Activated naive CD4-positive, alpha-beta T cell treated with anti-CD3 and anti-CD28 coated beads, Interleukin-2, amount 10 ng/mL, durations not matched to agents 7 days and 5 days (primary cell): ENCODE results near the gene NCBP2L.

ENCODE experiments used
- CTCF ChIA-PET: fragments of 350-600 bp; sonication (Branson Sonifier 250); formaldehyde crosslinking; loops from one replicate; lab custom pipeline; 2021; ENCODE audit warnings: antibody characterized with exemption; lab: Charles Lee
- DNase-seq: peaks from one replicate; pipeline ENCODE4 v3.0.0-alpha.2; 2020
- H3K27ac Mint-ChIP-seq: one replicate; pipeline ENCODE4 v1.8.0; 2021; ENCODE audit warnings: mild to moderate bottlenecking, moderate library complexity, mixed read lengths
- H3K27me3 Mint-ChIP-seq: one replicate; pipeline ENCODE4 v1.8.0; 2021; ENCODE audit warnings: mild to moderate bottlenecking, mixed read lengths
- H3K36me3 Mint-ChIP-seq: one replicate; pipeline ENCODE4 v1.8.0; 2021; ENCODE audit warnings: mixed read lengths
- H3K4me1 Mint-ChIP-seq: one replicate; pipeline ENCODE4 v1.8.0; 2021; ENCODE audit warnings: mixed read lengths
- H3K4me3 Mint-ChIP-seq: one replicate; pipeline ENCODE4 v1.8.0; 2021; ENCODE audit warnings: mild to moderate bottlenecking, moderate library complexity, mixed read lengths
- H3K9me3 Mint-ChIP-seq: one replicate; pipeline ENCODE4 v1.8.0; 2021; ENCODE audit warnings: mixed read lengths

Gene NCBP2L

GRCh38 chrX:107742700-107743191 is 34.8 kb upstream of the NCBP2L start:
- no peak for DNase-seq
- Mint-ChIP-seq H3K27me3 (peaks cover 5% of the 10 kb centered on the region), H3K27ac (peak overlapping the region; percentile 95), H3K36me3 (peaks cover 3% of the 10 kb centered on the region), H3K4me3 (peak overlapping the region; percentile 71), H3K9me3 (no peaks in the 10 kb centered on the region), H3K4me1 (peaks cover 32% of the 10 kb centered on the region)
- CTCF ChIA-PET: interaction anchor here (1.6 to 2.3 kb wide), 3 partner anchors 9 to 69 kb away, joined by 6 to 13 read pairs (median 7); partner anchors contain the start of gene TSC22D3

GRCh38 chrX:107743995-107744394 is 33.5 kb upstream of the NCBP2L start:
- H3K36me3 Mint-ChIP-seq: peaks cover 3% of the 10 kb centered on the region
- CTCF ChIA-PET: interaction anchor here (1.6 kb wide), 1 partner anchor 8 kb away, joined by 6 read pairs; no protein-coding TSS in a partner anchor
- H3K4me3 Mint-ChIP-seq: no peak overlapping the region
- no peaks in the 10 kb centered on the region for H3K9me3 Mint-ChIP-seq
- H3K27me3 Mint-ChIP-seq: peaks cover 5% of the 10 kb centered on the region
- H3K27ac Mint-ChIP-seq: no peak overlapping the region
- peaks cover 32% of the 10 kb centered on the region for H3K4me1 Mint-ChIP-seq
- no peak for DNase-seq

GRCh38 chrX:107744868-107745267 is 32.7 kb upstream of the NCBP2L start:
- Mint-ChIP-seq H3K4me1 (peaks cover 30% of the 10 kb centered on the region), H3K4me3 (no peak overlapping the region), H3K27ac (no peak overlapping the region), H3K9me3 (no peaks in the 10 kb centered on the region), H3K27me3 (peaks cover 5% of the 10 kb centered on the region), H3K36me3 (peaks cover 3% of the 10 kb centered on the region)
- DNase-seq: no peak
- CTCF ChIA-PET: no interaction called here

GRCh38 chrX:107747596-107748161 is 29.9 kb upstream of the NCBP2L start:
- no peaks in the 10 kb centered on the region for H3K9me3 Mint-ChIP-seq
- CTCF ChIA-PET: no interaction called here
- DNase-seq: no peak
- H3K4me1 Mint-ChIP-seq: peaks cover 4% of the 10 kb centered on the region
- no peaks in the 10 kb centered on the region for H3K36me3 Mint-ChIP-seq
- no peak overlapping the region for H3K4me3 Mint-ChIP-seq
- no peak overlapping the region for H3K27ac Mint-ChIP-seq
- peaks cover 4% of the 10 kb centered on the region for H3K27me3 Mint-ChIP-seq

- peaks cover 4% of the 10 kb centered on the region for H3K27me3 Mint-ChIP-seq
- CTCF ChIA-PET: no interaction called here
- H3K4me1 Mint-ChIP-seq: no peaks in the 10 kb centered on the region
- no peak for DNase-seq
- no peaks in the 10 kb centered on the region for H3K9me3 Mint-ChIP-seq
- no peaks in the 10 kb centered on the region for H3K36me3 Mint-ChIP-seq
- H3K4me3 Mint-ChIP-seq: no peak overlapping the region
- no peak overlapping the region for H3K27ac Mint-ChIP-seq
These were observed 29.0 kb upstream of the NCBP2L start for GRCh38 chrX:107748506-107748905.

- H3K27me3 Mint-ChIP-seq: peaks cover 4% of the 10 kb centered on the region
- peaks cover 6% of the 10 kb centered on the region for H3K4me1 Mint-ChIP-seq
- CTCF ChIA-PET: interaction anchor here (1.4 kb wide), 1 partner anchor 26 kb away, joined by 3 read pairs; the partner anchor contains the start of gene TSC22D3
- DNase-seq: no peak
- no peaks in the 10 kb centered on the region for H3K36me3 Mint-ChIP-seq
- H3K27ac Mint-ChIP-seq: no peak overlapping the region
- H3K9me3 Mint-ChIP-seq: no peaks in the 10 kb centered on the region
- no peak overlapping the region for H3K4me3 Mint-ChIP-seq
These were observed 27.3 kb upstream of the NCBP2L start for GRCh38 chrX:107750263-107750662.

GRCh38 chrX:107750861-107751445 is 26.6 kb upstream of the NCBP2L start:
- DNase-seq: no peak
- Mint-ChIP-seq H3K27ac (no peak overlapping the region), H3K9me3 (no peaks in the 10 kb centered on the region), H3K36me3 (no peaks in the 10 kb centered on the region), H3K27me3 (peaks cover 4% of the 10 kb centered on the region), H3K4me3 (no peak overlapping the region), H3K4me1 (peaks cover 12% of the 10 kb centered on the region)
- CTCF ChIA-PET: interaction anchor here (1.4 kb wide), 1 partner anchor 25 kb away, joined by 3 read pairs; the partner anchor contains the start of gene TSC22D3

GRCh38 chrX:107752043-107752442 is 25.5 kb upstream of the NCBP2L start:
- no peak for DNase-seq
- H3K4me1 Mint-ChIP-seq: peaks cover 14% of the 10 kb centered on the region
- no peaks in the 10 kb centered on the region for H3K36me3 Mint-ChIP-seq
- no peaks in the 10 kb centered on the region for H3K9me3 Mint-ChIP-seq
- no peak overlapping the region for H3K4me3 Mint-ChIP-seq
- H3K27me3 Mint-ChIP-seq: peaks cover 4% of the 10 kb centered on the region
- no peak overlapping the region for H3K27ac Mint-ChIP-seq
- CTCF ChIA-PET: interaction anchor here (1.2 to 1.6 kb wide), 2 partner anchors 9 to 30 kb away, joined by 3 to 6 read pairs; no protein-coding TSS in a partner anchor

GRCh38 chrX:107752714-107753113 is 24.8 kb upstream of the NCBP2L start:
- CTCF ChIA-PET: interaction anchor here (1.6 kb wide), 1 partner anchor 9 kb away, joined by 6 read pairs; no protein-coding TSS in a partner anchor
- no peak for DNase-seq
- peaks cover 14% of the 10 kb centered on the region for H3K4me1 Mint-ChIP-seq

GRCh38 chrX:107753187-107753586 is 24.3 kb upstream of the NCBP2L start:
- DNase-seq: no peak
- peaks cover 4% of the 10 kb centered on the region for H3K27me3 Mint-ChIP-seq
- CTCF ChIA-PET: no interaction called here
- H3K9me3 Mint-ChIP-seq: no peaks in the 10 kb centered on the region
- H3K4me1 Mint-ChIP-seq: peaks cover 14% of the 10 kb centered on the region
- H3K36me3 Mint-ChIP-seq: no peaks in the 10 kb centered on the region
- no peak overlapping the region for H3K27ac Mint-ChIP-seq
- no peak overlapping the region for H3K4me3 Mint-ChIP-seq

More at GRCh38 chrX:107752714-107753113, 24.8 kb upstream of the NCBP2L start:
- H3K27ac Mint-ChIP-seq: no peak overlapping the region
- H3K9me3 Mint-ChIP-seq: no peaks in the 10 kb centered on the region
- H3K4me3 Mint-ChIP-seq: no peak overlapping the region
- no peaks in the 10 kb centered on the region for H3K36me3 Mint-ChIP-seq
- peaks cover 4% of the 10 kb centered on the region for H3K27me3 Mint-ChIP-seq

GRCh38 chrX:107755721-107756120 is 21.8 kb upstream of the NCBP2L start:
- Mint-ChIP-seq H3K9me3 (no peaks in the 10 kb centered on the region), H3K27ac (no peak overlapping the region), H3K4me1 (peaks cover 14% of the 10 kb centered on the region), H3K36me3 (no peaks in the 10 kb centered on the region), H3K4me3 (no peak overlapping the region), H3K27me3 (peaks cover 4% of the 10 kb centered on the region)
- no peak for DNase-seq
- CTCF ChIA-PET: no interaction called here

- Mint-ChIP-seq H3K9me3 (no peaks in the 10 kb centered on the region), H3K4me1 (peaks cover 14% of the 10 kb centered on the region), H3K27me3 (no peaks in the 10 kb centered on the region), H3K27ac (no peak overlapping the region), H3K36me3 (no peaks in the 10 kb centered on the region), H3K4me3 (no peak overlapping the region)
- no peak for DNase-seq
- CTCF ChIA-PET: no interaction called here
These were observed 19.2 kb upstream of the NCBP2L start for GRCh38 chrX:107758231-107758766.

GRCh38 chrX:107760304-107761077 is 17.0 kb upstream of the NCBP2L start:
- Mint-ChIP-seq H3K27ac (no peak overlapping the region), H3K4me3 (no peak overlapping the region), H3K27me3 (no peaks in the 10 kb centered on the region), H3K36me3 (no peaks in the 10 kb centered on the region), H3K4me1 (peaks cover 6% of the 10 kb centered on the region), H3K9me3 (no peaks in the 10 kb centered on the region)
- CTCF ChIA-PET: interaction anchor here (0.7 kb wide), 1 partner anchor 11 kb away, joined by 3 read pairs; no protein-coding TSS in a partner anchor
- DNase-seq: no peak

GRCh38 chrX:107763647-107764046 is 13.9 kb upstream of the NCBP2L start:
- CTCF ChIA-PET: interaction anchor here (1.9 kb wide), 1 partner anchor 14 kb away, joined by 5 read pairs; the partner anchor contains the start of gene NCBP2L
- Mint-ChIP-seq H3K4me1 (no peaks in the 10 kb centered on the region), H3K27ac (no peak overlapping the region), H3K36me3 (no peaks in the 10 kb centered on the region), H3K9me3 (no peaks in the 10 kb centered on the region), H3K27me3 (no peaks in the 10 kb centered on the region), H3K4me3 (no peak overlapping the region)
- no peak for DNase-seq
